SIG-M5 treated with dmso at 0.1 percent for 504 hours (cell line): ENCODE results near the gene MSL3B.

Experiments
- DNase-seq: peaks from one replicate; lab custom pipeline; 2025; ENCODE audit not compliant: unreplicated experiment; lab: John Stamatoyannopoulos, UW

Gene MSL3B

GRCh38 chr2:233818639-233819621 is 49.3 kb downstream of the MSL3B start:
- DNase-seq: no peak

DNA sequence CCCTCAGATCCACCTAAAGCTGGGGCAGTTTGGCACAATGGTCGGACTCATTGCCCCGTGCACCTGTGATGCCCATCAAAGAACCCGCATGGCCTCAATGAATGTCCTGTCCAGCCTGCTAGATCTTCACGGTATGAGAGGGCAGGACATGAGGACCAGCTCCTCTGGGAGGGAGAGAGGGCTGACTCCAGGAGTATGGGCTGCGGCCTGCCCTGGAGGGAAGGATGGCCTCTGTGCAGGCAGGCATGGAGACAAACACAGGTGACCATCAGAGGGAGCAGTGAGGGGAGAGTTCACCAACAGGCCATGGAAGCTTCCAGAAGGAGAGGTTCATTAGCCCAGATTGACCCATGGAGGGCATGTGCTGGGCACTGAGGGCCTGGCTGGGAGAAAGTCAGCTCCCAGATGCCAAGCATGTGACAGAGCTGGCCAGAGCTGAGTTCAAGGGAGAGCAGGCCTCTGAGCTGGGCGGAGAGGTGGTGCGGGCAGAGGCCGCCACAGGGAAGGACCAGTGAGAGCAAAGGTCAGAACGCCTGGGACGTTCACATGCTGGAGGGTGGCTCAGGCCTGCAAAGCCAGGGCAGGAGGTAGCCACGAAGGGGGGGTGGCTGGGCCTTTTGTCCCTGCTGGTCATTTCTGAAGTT is 50.1 kb downstream of the MSL3B start:
- no peak for DNase-seq

DNA sequence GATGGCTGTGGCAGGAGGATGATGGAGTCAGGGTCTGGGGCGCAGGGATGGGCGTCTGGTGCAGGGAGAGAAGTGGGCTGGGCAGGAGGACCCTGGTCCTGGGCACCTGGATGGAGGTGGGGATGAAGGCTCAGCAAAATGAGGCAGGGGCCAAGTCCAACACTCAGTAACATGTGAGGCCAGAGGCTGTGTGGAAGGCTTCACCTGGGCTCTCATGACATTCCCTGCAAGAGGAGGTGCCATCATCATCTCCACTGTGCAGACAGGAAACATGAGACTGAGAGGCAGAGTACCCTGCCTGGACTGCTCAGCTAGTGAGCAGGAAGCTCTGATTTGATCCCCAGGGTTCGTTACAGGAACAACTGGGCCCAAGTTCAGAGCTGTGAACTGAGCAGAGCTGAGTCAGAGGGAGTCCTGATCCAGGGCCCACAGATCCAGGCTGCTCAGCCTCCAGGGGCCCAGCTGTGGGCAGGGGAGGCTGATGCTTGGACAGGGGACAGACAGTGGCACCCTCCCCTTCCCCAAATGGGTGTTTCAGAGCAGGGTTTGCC is 50.8 kb downstream of the MSL3B start:
- DNase-seq: no peak

- DNase-seq: no peak
Observed at GRCh38 chr2:233816771-233817170, 51.4 kb downstream of the MSL3B start.

DNA sequence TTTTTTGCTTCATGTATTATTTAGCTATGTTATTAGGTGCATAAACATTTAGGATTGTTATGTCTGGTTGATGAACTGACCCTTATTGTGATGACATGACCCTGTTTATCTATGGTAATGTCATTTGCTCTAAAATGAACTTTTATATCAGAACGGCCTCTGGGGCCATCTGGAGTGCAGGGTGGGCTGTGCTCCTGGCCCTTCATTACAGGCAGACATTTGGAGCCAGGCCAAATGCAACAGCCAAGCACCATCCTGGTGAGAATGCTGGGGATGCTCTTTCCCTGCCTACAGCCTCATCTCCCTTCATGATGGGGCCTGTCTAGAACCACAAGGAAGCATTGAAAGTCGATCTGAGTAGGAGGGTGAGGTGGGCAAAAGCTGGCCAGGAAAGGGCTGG is 51.9 kb downstream of the MSL3B start:
- DNase-seq: no peak

DNA sequence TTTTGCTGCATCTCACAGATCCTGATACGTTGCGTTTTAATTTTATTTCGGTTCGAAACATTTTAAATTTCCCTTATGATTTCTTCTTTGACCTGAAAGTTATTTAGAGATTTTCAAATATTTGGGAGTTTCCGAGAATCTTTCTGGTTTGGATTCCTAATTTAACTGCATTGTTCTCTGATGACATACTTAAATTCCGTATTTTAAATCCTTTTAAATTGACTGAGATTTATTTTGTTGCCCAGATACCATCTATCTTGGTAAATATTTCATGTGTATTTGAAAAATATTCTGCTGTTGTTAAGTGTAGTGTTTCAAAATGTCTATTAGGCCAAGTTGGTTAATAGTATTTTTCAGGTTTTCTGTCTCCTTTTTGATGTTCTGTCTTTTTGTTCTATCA is 52.3 kb downstream of the MSL3B start:
- no peak for DNase-seq
